ENCODE measurements around the gene ITPR1. TPM values are rescaled to one million over a fixed set of nuclear protein-coding genes. Genes with fewer than 3 reads are reported as not detected.

Gene ITPR1
- total RNA-seq, 1 donor from 2014 or later: 16.3 TPM

DNA sequence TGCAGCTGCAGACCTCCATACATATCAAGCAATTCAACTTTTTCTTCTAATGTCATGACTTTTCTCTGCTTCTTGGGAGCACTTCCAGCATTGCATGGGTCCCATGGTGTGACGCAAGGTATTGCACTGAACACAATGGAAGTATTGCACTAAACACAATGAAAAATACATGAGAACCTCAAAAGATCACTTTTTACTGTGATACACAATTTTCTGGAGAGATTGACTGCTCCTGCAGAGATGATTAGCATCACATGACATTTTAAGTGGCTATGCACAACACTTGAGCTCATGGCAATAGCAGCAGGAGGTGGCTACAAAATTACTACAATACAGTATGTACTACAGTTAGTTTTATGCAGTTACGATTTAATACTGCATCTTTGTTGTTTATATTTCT, 372.6 kb downstream of the ITPR1 start:
- TF ChIP-seq, protein P1, sequence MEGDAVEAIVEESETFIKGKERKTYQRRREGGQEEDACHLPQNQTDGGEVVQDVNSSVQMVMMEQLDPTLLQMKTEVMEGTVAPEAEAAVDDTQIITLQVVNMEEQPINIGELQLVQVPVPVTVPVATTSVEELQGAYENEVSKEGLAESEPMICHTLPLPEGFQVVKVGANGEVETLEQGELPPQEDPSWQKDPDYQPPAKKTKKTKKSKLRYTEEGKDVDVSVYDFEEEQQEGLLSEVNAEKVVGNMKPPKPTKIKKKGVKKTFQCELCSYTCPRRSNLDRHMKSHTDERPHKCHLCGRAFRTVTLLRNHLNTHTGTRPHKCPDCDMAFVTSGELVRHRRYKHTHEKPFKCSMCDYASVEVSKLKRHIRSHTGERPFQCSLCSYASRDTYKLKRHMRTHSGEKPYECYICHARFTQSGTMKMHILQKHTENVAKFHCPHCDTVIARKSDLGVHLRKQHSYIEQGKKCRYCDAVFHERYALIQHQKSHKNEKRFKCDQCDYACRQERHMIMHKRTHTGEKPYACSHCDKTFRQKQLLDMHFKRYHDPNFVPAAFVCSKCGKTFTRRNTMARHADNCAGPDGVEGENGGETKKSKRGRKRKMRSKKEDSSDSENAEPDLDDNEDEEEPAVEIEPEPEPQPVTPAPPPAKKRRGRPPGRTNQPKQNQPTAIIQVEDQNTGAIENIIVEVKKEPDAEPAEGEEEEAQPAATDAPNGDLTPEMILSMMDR (IDR thresholded peaks at IDR 0.05; ENCODE audit: insufficient read depth, low read length, severe bottlenecking): no peak
- DNase-seq (ENCODE audit: low read depth): no peak
- no peak for FAIRE-seq
- no peak overlapping the region for H3K4me3 ChIP-seq (ENCODE audit: low read depth, low read length)
- H3K36me3 ChIP-seq (ENCODE audit: control insufficient read depth, insufficient read depth, low read length): no peaks in the 10 kb centered on the region
- no peaks in the 10 kb centered on the region for H3K27me3 ChIP-seq (ENCODE audit: control insufficient read depth, insufficient read depth, low read length)

DNA sequence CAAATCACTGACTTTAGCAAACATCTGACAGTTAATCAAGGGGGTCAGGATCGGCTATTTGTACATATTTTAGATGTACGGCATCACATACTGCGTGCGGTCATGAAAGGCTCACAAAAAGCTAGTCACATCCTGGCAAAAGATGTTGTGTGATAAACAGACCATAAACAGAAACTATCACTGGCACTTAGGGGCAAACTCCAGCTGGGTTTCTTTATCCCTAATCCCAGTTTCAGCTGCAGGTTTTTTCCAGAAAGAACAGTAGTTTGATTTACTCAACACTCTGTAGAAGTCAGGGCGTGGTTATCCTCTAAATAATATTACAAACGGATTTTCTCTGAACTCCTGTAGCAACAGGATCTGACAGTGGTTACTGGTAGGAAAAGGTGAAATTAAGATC, 373.7 kb downstream of the ITPR1 start:
- TF ChIP-seq, protein P1 (IDR thresholded peaks at IDR 0.05; ENCODE audit: insufficient read depth, low read length, severe bottlenecking): no peak
- no peak overlapping the region for H3K4me3 ChIP-seq (ENCODE audit: low read depth, low read length)
- FAIRE-seq (no peak), DNase-seq (ENCODE audit: low read depth) (peak; percentile 40)
- H3K36me3 ChIP-seq (ENCODE audit: control insufficient read depth, insufficient read depth, low read length): no peaks in the 10 kb centered on the region
- H3K27me3 ChIP-seq (ENCODE audit: control insufficient read depth, insufficient read depth, low read length): no peaks in the 10 kb centered on the region

DNA sequence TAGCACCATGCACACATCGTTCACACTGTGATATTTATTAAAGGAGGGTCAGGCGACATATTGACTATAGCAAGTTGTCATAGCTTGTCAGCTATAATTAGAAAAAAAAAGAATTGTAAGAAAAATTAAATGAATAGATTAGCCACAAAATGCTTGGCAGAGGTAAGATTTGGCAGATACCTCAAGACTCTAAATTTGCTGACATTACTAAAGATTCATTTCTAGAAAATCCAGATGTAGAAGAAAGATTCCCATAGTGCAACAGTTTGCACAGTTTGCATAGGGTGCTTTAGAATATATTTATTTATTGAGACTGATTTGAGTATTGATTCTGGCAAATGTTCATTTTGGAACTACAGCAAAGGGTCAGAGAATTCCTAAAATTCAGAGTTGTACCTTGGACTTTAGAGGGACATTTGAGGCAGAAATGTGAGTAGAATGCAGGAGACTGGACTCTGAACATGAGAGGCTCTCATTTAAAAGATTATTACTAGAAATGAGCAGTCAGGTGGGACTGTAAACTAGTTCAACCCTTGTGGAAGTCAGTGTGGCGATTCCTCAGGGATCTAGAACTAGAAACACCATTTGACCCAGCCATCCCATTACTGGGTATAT, 384.1 kb downstream of the ITPR1 start:
- DNase-seq (ENCODE audit: low read depth): no peak
- Histone ChIP-seq H3K4me3 (ENCODE audit: low read depth, low read length) (no peak overlapping the region), H3K36me3 (ENCODE audit: control insufficient read depth, insufficient read depth, low read length) (no peaks in the 10 kb centered on the region), H3K27me3 (ENCODE audit: control insufficient read depth, insufficient read depth, low read length) (no peaks in the 10 kb centered on the region)
- FAIRE-seq: no peak
- TF ChIP-seq, protein P1 (IDR thresholded peaks at IDR 0.05; ENCODE audit: insufficient read depth, low read length, severe bottlenecking): no peak

DNA sequence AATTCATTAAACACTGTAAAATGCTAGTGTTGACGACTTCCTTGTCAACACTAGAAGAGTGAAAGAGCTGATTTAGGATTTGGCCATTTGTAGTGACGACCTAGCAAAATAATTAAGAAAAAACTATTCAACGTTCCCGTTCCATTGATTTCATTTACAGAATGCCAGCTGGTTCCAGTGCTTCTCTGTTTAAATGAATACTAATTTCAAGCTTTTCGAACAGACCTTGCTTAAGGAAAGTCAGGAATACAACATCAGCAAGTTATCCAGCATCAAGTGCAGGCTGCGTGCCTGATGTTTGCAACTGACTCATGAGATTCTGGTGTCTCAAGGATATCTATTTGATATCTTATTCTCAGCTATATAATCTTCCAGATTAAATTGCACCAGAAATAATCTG, 387.7 kb downstream of the ITPR1 start:
- FAIRE-seq (no peak), DNase-seq (ENCODE audit: low read depth) (no peak)

DNA sequence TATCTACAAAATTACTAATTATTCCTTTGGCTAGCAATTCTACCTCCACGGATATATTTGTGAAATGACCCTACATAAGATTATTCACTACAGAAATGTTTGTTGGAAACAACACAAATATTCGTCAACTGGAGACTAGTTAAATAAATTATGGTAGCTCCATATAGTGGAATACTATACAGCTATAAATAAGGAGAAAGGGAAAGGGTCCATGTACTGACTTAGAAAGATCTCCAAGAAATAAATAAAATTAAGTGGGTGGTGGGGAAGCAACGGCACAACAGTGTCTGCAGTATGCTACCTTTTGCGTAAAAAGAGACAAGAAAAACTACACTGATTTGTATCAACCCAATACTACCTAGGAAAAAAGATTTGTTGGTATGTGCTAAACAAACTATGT, 389.4 kb downstream of the ITPR1 start:
- Histone ChIP-seq H3K4me3 (ENCODE audit: low read depth, low read length) (no peak overlapping the region), H3K36me3 (ENCODE audit: control insufficient read depth, insufficient read depth, low read length) (no peaks in the 10 kb centered on the region), H3K27me3 (ENCODE audit: control insufficient read depth, insufficient read depth, low read length) (no peaks in the 10 kb centered on the region)
- TF ChIP-seq, protein P1 (IDR thresholded peaks at IDR 0.05; ENCODE audit: insufficient read depth, low read length, severe bottlenecking): no peak
- FAIRE-seq: no peak
- no peak for DNase-seq (ENCODE audit: low read depth)

More for the DNA sequence above, 387.7 kb downstream of the ITPR1 start:
- Histone ChIP-seq H3K36me3 (ENCODE audit: control insufficient read depth, insufficient read depth, low read length) (no peaks in the 10 kb centered on the region), H3K27me3 (ENCODE audit: control insufficient read depth, insufficient read depth, low read length) (no peaks in the 10 kb centered on the region), H3K4me3 (ENCODE audit: low read depth, low read length) (no peak overlapping the region)
- TF ChIP-seq, protein P1 (IDR thresholded peaks at IDR 0.05; ENCODE audit: insufficient read depth, low read length, severe bottlenecking): no peak

DNA sequence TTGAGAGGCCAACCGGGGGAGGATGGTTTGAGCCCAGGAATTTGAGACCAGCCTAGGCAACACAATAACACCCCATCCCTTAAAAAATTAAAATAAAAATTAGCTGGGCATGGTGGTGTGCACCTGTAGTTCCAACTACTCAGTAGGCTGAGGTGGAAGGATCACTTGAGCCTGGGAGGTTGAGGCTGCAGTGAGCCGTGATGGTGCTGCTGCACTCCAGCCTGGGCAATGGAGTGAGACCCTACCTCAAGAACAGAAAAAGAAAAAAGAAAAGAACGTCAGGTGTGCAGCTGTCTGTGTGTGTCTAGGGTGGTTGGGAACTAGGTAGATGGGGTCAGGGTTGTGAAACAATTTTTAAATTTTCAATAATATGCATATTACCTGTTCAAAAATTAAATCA, 389.9 kb downstream of the ITPR1 start:
- TF ChIP-seq, protein P1 (IDR thresholded peaks at IDR 0.05; ENCODE audit: insufficient read depth, low read length, severe bottlenecking): no peak
- H3K36me3 ChIP-seq (ENCODE audit: control insufficient read depth, insufficient read depth, low read length): no peaks in the 10 kb centered on the region
- FAIRE-seq (no peak), DNase-seq (ENCODE audit: low read depth) (no peak)
- no peaks in the 10 kb centered on the region for H3K27me3 ChIP-seq (ENCODE audit: control insufficient read depth, insufficient read depth, low read length)
- H3K4me3 ChIP-seq (ENCODE audit: low read depth, low read length): no peak overlapping the region

Measured in bronchial epithelial cell (primary cell).